Measurements from ENCODE around the gene RTN4. TPM values are rescaled to one million over a fixed set of nuclear protein-coding genes. Genes with fewer than 3 reads are reported as not detected.

RTN4 gene
- total RNA-seq, 2 donors from 2014 or later = 199 to 280 TPM

DNA sequence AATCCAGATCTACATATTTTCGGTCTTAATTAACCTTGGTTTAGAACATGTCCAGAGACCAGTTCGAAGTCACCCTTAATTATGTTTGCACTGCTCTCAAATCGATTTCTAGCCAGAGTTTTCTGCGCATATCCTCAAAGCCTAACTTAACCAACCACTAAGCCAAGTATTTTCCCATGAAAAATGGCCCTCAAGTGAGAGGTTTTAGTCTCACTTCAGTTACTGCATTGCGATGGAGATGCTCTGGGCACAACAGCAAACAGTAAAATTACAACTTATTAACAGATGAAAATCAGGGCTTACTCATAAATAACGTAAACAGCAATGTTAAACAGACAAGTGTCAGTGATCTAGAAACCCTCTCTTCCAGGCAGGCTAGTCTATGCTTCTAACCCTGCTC lies 4.5 kb downstream of the RTN4 start:
- intact Hi-C loops (cut with DNase I) = no loop called here
- Histone ChIP-seq H3K27ac (no peak overlapping the region), H3K27me3 (no peaks in the 10 kb centered on the region), H3K4me3 (no peak overlapping the region), H3K9me3 (no peaks in the 10 kb centered on the region), H3K36me3 (no peaks in the 10 kb centered on the region), H3K9ac (ENCODE audit: low read depth in 2 of 2, low read length in 2 of 2) (no peak overlapping the region), H3K4me1 (no peaks in the 10 kb centered on the region)
- DNase-seq = no peak
- TF ChIP-seq, protein P1, sequence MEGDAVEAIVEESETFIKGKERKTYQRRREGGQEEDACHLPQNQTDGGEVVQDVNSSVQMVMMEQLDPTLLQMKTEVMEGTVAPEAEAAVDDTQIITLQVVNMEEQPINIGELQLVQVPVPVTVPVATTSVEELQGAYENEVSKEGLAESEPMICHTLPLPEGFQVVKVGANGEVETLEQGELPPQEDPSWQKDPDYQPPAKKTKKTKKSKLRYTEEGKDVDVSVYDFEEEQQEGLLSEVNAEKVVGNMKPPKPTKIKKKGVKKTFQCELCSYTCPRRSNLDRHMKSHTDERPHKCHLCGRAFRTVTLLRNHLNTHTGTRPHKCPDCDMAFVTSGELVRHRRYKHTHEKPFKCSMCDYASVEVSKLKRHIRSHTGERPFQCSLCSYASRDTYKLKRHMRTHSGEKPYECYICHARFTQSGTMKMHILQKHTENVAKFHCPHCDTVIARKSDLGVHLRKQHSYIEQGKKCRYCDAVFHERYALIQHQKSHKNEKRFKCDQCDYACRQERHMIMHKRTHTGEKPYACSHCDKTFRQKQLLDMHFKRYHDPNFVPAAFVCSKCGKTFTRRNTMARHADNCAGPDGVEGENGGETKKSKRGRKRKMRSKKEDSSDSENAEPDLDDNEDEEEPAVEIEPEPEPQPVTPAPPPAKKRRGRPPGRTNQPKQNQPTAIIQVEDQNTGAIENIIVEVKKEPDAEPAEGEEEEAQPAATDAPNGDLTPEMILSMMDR (IDR thresholded peaks at IDR 0.05) = no peak

DNA sequence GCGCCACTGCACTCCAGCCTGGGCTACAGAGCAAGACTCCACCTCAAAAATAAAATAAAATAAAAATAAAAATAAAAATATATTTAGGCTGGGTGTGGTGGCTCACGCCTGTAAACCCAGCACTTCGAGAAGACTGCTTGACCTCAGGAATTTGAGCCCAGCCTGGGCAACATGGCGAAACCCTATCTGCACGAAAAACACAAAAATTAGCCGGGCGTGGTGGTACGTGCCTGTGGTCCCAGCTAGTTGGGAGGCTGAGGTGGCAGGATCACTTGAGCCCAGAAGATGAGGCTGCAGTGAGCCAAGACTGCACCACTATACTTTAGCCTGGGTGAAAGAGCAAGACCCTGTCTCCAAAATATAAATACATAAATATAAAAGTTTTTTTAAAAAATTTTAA lies 6.4 kb downstream of the RTN4 start:
- no peaks in the 10 kb centered on the region for H3K9me3 ChIP-seq
- no peak overlapping the region for H3K27ac ChIP-seq
- TF ChIP-seq, protein P1 (IDR thresholded peaks at IDR 0.05) = no peak
- H3K4me3 ChIP-seq = no peak overlapping the region
- no peaks in the 10 kb centered on the region for H3K4me1 ChIP-seq
- intact Hi-C loops (cut with DNase I) = no loop called here
- no peak overlapping the region for H3K9ac ChIP-seq (ENCODE audit: low read depth in 2 of 2, low read length in 2 of 2)
- no peak for DNase-seq
- no peaks in the 10 kb centered on the region for H3K27me3 ChIP-seq
- H3K36me3 ChIP-seq = no peaks in the 10 kb centered on the region

DNA sequence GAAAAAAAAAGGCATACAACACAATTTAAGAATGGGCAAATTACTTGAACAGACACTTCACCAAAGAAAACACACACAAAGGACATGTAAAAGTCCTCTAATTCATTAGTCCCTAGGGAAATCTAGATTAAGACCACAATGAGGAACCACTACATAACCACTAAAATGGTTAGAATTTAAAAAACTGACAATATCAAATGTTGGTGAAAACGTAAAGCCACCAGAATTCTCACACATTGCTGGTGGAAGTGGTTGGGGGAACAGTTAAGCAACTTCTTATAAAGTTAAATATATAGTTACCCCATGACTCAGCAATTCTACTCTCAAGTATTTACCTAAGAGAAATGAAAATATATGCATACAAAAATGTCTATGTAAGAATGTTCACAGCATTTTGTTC lies 11.8 kb downstream of the RTN4 start:
- no peak for DNase-seq
- TF ChIP-seq, protein P1 (IDR thresholded peaks at IDR 0.05) = no peak
- no peaks in the 10 kb centered on the region for H3K4me1 ChIP-seq
- H3K9ac ChIP-seq (ENCODE audit: low read depth in 2 of 2, low read length in 2 of 2) = no peak overlapping the region
- intact Hi-C loops (cut with DNase I) = no loop called here
- no peaks in the 10 kb centered on the region for H3K36me3 ChIP-seq
- no peak overlapping the region for H3K27ac ChIP-seq
- H3K27me3 ChIP-seq = no peaks in the 10 kb centered on the region
- H3K9me3 ChIP-seq = no peaks in the 10 kb centered on the region
- H3K4me3 ChIP-seq = no peak overlapping the region

DNA sequence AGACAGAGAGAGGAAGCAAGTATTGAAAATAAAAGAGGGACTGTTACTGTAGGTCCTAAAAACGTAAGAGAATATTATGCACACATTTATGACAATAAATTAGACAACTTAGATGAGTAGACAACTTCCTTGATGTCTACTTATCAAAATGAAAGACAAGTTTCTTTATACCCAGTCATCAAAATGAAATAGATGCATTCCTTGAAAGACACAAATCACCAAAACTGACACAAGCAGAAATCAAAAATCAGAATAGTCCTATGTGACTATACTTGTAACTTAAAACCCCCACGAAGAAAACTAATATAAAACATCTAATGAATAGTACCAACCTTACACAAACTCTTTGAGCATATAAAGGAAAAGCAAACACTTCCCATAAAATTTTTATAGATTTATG lies 14.5 kb downstream of the RTN4 start:
- H3K4me1 ChIP-seq = no peaks in the 10 kb centered on the region

DNA sequence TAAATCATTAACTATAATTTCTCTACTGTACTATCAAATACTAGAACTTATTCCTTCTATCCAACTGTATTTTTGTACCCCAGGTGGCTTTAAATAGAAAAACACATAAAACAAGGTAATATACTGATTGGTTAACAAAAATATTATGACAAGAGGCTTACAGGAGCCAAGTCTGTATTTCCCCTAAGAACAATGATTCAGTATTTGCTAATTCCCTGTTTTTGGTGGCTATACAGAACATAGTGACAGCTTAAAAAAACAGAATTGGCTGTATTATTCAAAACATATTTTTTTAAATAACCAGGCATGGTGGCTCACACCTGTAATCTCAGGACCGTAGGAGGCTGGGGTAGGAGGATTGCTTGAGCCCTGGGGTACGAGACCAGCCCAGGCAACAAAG lies 16.3 kb downstream of the RTN4 start:
- H3K9me3 ChIP-seq = no peaks in the 10 kb centered on the region
- H3K36me3 ChIP-seq = no peaks in the 10 kb centered on the region
- intact Hi-C loops (cut with DNase I) = no loop called here
- no peak for DNase-seq
- H3K27me3 ChIP-seq = no peaks in the 10 kb centered on the region
- H3K4me3 ChIP-seq = no peak overlapping the region
- H3K9ac ChIP-seq (ENCODE audit: low read depth in 2 of 2, low read length in 2 of 2) = no peak overlapping the region
- H3K4me1 ChIP-seq = no peaks in the 10 kb centered on the region
- H3K27ac ChIP-seq = no peak overlapping the region
- TF ChIP-seq, protein P1 (IDR thresholded peaks at IDR 0.05) = no peak

More for the DNA sequence above, 14.5 kb downstream of the RTN4 start:
- intact Hi-C loops (cut with DNase I) = no loop called here
- no peaks in the 10 kb centered on the region for H3K36me3 ChIP-seq
- TF ChIP-seq, protein P1 (IDR thresholded peaks at IDR 0.05) = no peak
- H3K9me3 ChIP-seq = no peaks in the 10 kb centered on the region
- H3K27ac ChIP-seq = no peak overlapping the region
- no peak for DNase-seq
- H3K4me3 ChIP-seq = no peak overlapping the region
- H3K27me3 ChIP-seq = no peaks in the 10 kb centered on the region
- no peak overlapping the region for H3K9ac ChIP-seq (ENCODE audit: low read depth in 2 of 2, low read length in 2 of 2)
